Subcutaneous adipose tissue (tissue), 4 donors: ENCODE results near the gene FGG. TPM values are rescaled to one million over a fixed set of nuclear protein-coding genes. Genes with fewer than 3 reads are reported as not detected.

ENCODE experiments used
- total RNA-seq, 4 donors: library from RNA; depleted of rRNA; stranded (reverse); fragments of >200 nt; gene quantifications; one replicate each; pipeline ENCODE4 v1.1.0, GENCODE V29; 2016
- TF ChIP-seq, protein P1 (sequence below): fragments of 450-650 bp; IDR thresholded peaks from one replicate; pipeline ENCODE4 v1.5.1; 2016; ENCODE audit warnings: low read depth, mild to moderate bottlenecking, control low read depth, antibody characterized with exemption, moderate library complexity

The FGG gene
- total RNA-seq, 4 donors from 2014 or later: not detected

GRCh38 chr4:154620111-154620510 lies 7.7 kb upstream of the FGG start:
- TF ChIP-seq, protein P1, sequence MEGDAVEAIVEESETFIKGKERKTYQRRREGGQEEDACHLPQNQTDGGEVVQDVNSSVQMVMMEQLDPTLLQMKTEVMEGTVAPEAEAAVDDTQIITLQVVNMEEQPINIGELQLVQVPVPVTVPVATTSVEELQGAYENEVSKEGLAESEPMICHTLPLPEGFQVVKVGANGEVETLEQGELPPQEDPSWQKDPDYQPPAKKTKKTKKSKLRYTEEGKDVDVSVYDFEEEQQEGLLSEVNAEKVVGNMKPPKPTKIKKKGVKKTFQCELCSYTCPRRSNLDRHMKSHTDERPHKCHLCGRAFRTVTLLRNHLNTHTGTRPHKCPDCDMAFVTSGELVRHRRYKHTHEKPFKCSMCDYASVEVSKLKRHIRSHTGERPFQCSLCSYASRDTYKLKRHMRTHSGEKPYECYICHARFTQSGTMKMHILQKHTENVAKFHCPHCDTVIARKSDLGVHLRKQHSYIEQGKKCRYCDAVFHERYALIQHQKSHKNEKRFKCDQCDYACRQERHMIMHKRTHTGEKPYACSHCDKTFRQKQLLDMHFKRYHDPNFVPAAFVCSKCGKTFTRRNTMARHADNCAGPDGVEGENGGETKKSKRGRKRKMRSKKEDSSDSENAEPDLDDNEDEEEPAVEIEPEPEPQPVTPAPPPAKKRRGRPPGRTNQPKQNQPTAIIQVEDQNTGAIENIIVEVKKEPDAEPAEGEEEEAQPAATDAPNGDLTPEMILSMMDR: no peak

- TF ChIP-seq, protein P1: no peak
Measured at GRCh38 chr4:154618708-154619315, 6.4 kb upstream of the FGG start.

DNA sequence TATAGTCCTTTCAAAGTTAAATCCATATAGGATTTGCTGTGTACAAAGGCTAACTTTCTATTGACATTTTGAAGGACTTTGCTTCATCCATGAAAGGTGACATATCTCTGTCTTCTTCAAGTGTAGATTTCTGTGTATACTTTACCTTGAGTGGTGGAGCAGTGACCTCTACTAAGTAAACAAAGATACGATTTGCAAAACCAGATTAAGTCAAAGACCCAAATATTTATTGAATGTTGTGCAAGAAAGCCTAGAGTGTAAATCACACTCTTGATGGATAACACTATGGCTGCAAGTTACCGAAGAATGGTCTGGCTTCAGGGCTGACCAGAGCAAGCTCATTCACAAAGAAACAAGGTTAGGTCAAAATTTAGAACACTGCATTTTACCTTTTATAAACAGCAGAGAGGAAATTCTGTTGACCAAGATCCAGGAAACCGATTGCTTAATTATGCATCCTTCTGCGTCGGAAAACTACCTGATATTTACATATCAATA lies 5.4 kb upstream of the FGG start:
- TF ChIP-seq, protein P1: no peak

- TF ChIP-seq, protein P1: no peak
Measured at GRCh38 chr4:154616731-154617130, 4.3 kb upstream of the FGG start.

DNA sequence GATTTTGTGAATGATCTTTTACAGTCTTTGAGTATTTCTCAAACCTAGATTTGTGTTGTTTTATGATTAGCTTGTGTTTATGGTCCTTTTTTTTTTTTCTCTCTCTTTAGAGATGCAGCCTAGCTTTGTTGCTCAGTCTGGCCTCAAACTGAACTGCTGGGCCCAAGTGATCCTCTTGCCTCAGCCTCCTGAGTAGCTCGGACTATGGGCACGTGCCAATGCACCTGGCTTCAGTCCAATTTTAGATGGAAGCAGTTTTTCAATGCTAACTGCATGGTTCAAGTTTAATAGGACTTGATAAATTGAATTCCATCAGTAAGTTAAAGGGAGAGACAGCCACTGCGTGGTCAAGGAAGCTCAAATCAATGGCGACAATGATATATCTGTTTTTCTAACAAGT lies 3.8 kb upstream of the FGG start:
- TF ChIP-seq, protein P1: no peak

DNA sequence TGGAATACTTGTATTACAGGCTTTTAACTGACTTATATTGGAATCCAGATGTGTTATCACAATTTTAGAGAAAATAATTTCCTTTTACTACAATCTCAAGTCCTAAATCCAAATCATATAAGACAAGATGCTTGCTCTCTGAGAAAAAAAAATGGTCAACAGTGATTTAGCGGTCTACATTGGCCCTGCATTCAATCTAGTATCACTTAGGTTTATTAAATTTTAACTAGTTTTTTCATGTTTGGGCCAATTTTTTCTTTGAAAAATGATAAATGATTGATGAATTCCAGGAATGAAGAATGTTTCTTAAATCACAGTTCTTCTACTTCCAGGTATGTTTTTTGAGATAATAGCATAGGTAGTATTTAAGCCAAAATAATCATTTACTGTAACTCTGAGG lies 2.8 kb upstream of the FGG start:
- TF ChIP-seq, protein P1: no peak

DNA sequence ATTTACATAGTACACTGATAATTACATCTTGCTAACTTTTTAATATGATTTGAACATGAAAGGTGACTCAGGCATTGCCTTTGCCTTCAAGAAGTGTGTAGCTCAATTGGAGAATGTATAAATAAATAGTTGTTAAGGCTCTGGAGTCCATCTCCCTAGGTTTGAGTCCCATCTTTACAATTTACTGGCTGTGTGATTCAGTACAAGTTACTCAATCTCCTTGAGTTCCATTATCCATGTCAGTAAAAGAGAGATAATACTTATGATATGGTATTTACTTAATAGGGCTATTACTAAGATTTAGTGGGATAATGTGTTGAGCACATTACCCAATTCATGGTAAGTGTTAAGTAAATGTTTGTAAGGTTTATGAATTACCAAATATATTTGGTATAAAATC lies 1.9 kb upstream of the FGG start:
- TF ChIP-seq, protein P1: no peak
